Heart right ventricle (tissue), 16 donors: Measurements from ENCODE around the gene OLFML1. TPM values are rescaled to one million over a fixed set of nuclear protein-coding genes. Genes with fewer than 3 reads are reported as not detected.

Experiments
- ATAC-seq, 8 donors: fragments of 200-7000 bp; cut with Tn5 transposase; one replicate each; pipeline ENCODE4 v1.9.1; 2020; ENCODE audit warnings: mild to moderate bottlenecking in 8 of 8, moderate library complexity in 8 of 8, moderate number of reproducible peaks in 1 of 8
- DNase-seq, 2 donors: peaks; one replicate each; pipeline ENCODE4 v3.0.0-alpha.2; 2020
- H3K27ac ChIP-seq, 10 donors: fragments of 200-600 bp; sonication (generic) in 2 of 10; one replicate each; pipeline versions ENCODE4 v1.5.0 to v1.8.0; 2020 to 2022; ENCODE audit warnings: mild to moderate bottlenecking in 3 of 10
- H3K27me3 ChIP-seq, 7 donors: fragments of 200-600 bp; one replicate each; pipeline ENCODE4 v1.8.0; 2021 to 2022; ENCODE audit warnings: mild to moderate bottlenecking in 2 of 7
- H3K36me3 ChIP-seq, 9 donors: fragments of 200-600 bp; sonication (generic) in 1 of 9; one replicate each; pipeline versions ENCODE4 v1.5.0 to v1.8.0; 2020 to 2022; ENCODE audit warnings: mild to moderate bottlenecking in 2 of 9
- H3K4me1 ChIP-seq, 9 donors: fragments of 200-600 bp; sonication (generic) in 1 of 9; one replicate each; pipeline versions ENCODE4 v1.5.0 to v1.8.0; 2020 to 2022; ENCODE audit warnings: mild to moderate bottlenecking in 4 of 9
- H3K4me3 ChIP-seq, 10 donors: fragments of 200-600 bp; sonication (generic) in 2 of 10; one replicate each; pipeline versions ENCODE4 v1.5.0 to v1.8.0; 2020 to 2022; ENCODE audit warnings: mild to moderate bottlenecking in 7 of 10, moderate library complexity in 2 of 10
- H3K9me3 ChIP-seq, 11 donors: fragments of 200-600 bp in 10 of 11; sonication (generic) in 2 of 11; one replicate each; pipeline versions ENCODE4 v1.5.0 to v1.8.0; 2013 to 2022; ENCODE audit warnings: mild to moderate bottlenecking in 2 of 11, control low read depth in 1 of 11, moderate library complexity in 1 of 11
- CTCF ChIP-seq, 9 donors: fragments of 200-600 bp; sonication (generic) in 2 of 9; IDR thresholded peaks; one replicate each; pipeline versions ENCODE4 v1.5.0 to v1.8.0; 2021 to 2022; ENCODE audit warnings: antibody characterized with exemption in 9 of 9, mild to moderate bottlenecking in 5 of 9, moderate library complexity in 1 of 9
- WGBS, 2 donors: extraction: QIAGEN DNeasy Blood & Tissue Kit; methylation state at CpG; one replicate each; pipeline ENCODE4 v1.1.7; 2013; ENCODE audit warnings: inconsistent platforms in 1 of 2; 5-methylcytosine and 5-hydroxymethylcytosine counted together
- intact Hi-C, 10 donors: fragments of 100-400 bp; cut with DNase I; formaldehyde crosslinking; loops; one replicate each; pipeline versions ENCODE4 v1.11.1 to v1.14.2; 2022
- polyA plus RNA-seq, 2 donors: library from polyadenylated mRNA; stranded (reverse); fragments of 200-250 nt; gene quantifications; one replicate each; pipeline ENCODE4 v1.2.3, GENCODE V29; 2013
- total RNA-seq, 10 donors: library from RNA; stranded (reverse); fragmentation: NEBNext Ultra II Directional in 3 of 10; extraction: Animal tissue kit (Norgen Biotek cat#: 25700) in 3 of 10; gene quantifications; one replicate each; pipeline versions ENCODE4 v1.2.1 to v1.2.4, GENCODE V29; 2021 to 2023
- donor health status: Arrhythmogenic right ventricular cardiomyopathy.
- donor health status: ischemic (EF 13 %, LVEDD 7.1; RV severe dilation, severe dysfunction).
- donor health status: healthy with polysubstance abuse.
- donor health status: DM: no; HTN: yes; CAD: no.
- donor health status: DM: no; HTN: no; CAD: no.
- donor health status: ischemic (EF 25% LVEDD 6.9; RV normal size, moderate dysfunction).
- donor health status: ischemic (EF 25% LVEDD 5.7; RV mildly dilated, moderate dysfunction).
- donor health status: healthy.
- donor health status: DM: yes; HTN: yes; CAD: no.
- donor health status: Ischemic cardiomyopathy.
- donor health status: ischemic (EF 35%, LVEDD 5.7; RV mildly dilated, moderate dysfunction).
- donor health status: nonischemic (EF 11% LVEDD 7.7; RV severe dilation, severe dysfunction).
- donor health status: DM: yes; HTN: yes; CAD: no.
- donor health status: PGD.
- donor health status: ischemic (EF 29% LVEDD 5.4; RV normal size, mild dysfunction).
- donor health status: nonischemic (EF 23%, LVEDD 6.1; RV moderate dilation, normal function).

The OLFML1 gene
- total and polyA plus RNA-seq, 12 donors, result 2.2 to 8.3 (median 5.0) TPM

GRCh38 chr11:7512525-7513233 lies 27.4 kb downstream of the OLFML1 start:
- intact Hi-C loops, result loop anchor here in 7 of 10 donors (1.0 to 10.0 kb wide), 10 partner anchors 40 to 172 kb away; no protein-coding TSS in a partner anchor

GRCh38 chr11:7513234-7514098 lies 28.2 kb downstream of the OLFML1 start, which contains the start of gene PPFIBP2:
PPFIBP2 (plus strand) TSS chr11:7513999; CDS start chr11:7549476, 35,477 bp downstream.
- no peaks in the 10 kb centered on the region for H3K27me3 ChIP-seq
- peaks cover 10 to 49% (median 37%) of the 10 kb centered on the region in 9 donors for H3K4me1 ChIP-seq
- DNase-seq (peak; percentile 81 to 88), ATAC-seq (peak; percentile 87 to 96 (median 92))
- no peaks in the 10 kb centered on the region for H3K9me3 ChIP-seq
- intact Hi-C loops, result loop anchor here in 7 of 10 donors (2.0 to 10.0 kb wide), 9 partner anchors 39 to 171 kb away; no protein-coding TSS in a partner anchor
- peak within 1 kb of the TSS; percentile 87 to 98 (median 93) for H3K27ac ChIP-seq
- TF ChIP-seq CTCF (IDR thresholded peaks at IDR 0.05), result peak; percentile 43 to 78 (median 63)
- 0 to 1% methylated on average over 69 to 79 of the region's 79 CpGs for WGBS, 2 donors
- H3K36me3 ChIP-seq, result no peaks in the 10 kb centered on the region
- peak within 1 kb of the TSS; percentile 56 to 89 (median 84) for H3K4me3 ChIP-seq

More at GRCh38 chr11:7512525-7513233, 27.4 kb downstream of the OLFML1 start:
- peak overlapping the region; percentile 56 to 89 (median 84) for H3K4me3 ChIP-seq
- TF ChIP-seq CTCF (IDR thresholded peaks at IDR 0.05), result peak in 1 of 9 donors; percentile 7
- H3K4me1 ChIP-seq, result peaks cover 10 to 49% (median 37%) of the 10 kb centered on the region in 9 donors
- no peaks in the 10 kb centered on the region for H3K36me3 ChIP-seq
- H3K27ac ChIP-seq, result peak overlapping the region; percentile 87 to 98 (median 93)
- DNase-seq (peak; percentile 82 to 84), ATAC-seq (peak; percentile 65 to 89 (median 83))
- H3K27me3 ChIP-seq, result no peaks in the 10 kb centered on the region
- 7 to 10% methylated on average over 18 of the region's 18 CpGs for WGBS, 2 donors
- no peaks in the 10 kb centered on the region for H3K9me3 ChIP-seq

- WGBS, 2 donors, result 2 to 3% methylated on average over 31 of the region's 31 CpGs
- no peaks in the 10 kb centered on the region for H3K27me3 ChIP-seq
- TF ChIP-seq CTCF (IDR thresholded peaks at IDR 0.05), result no peak
- no peaks in the 10 kb centered on the region for H3K9me3 ChIP-seq
- intact Hi-C loops, result loop anchor here in 5 of 10 donors (5.0 to 10.0 kb wide), 6 partner anchors 38 to 171 kb away; no protein-coding TSS in a partner anchor
- peak overlapping the region; percentile 56 to 89 (median 84) for H3K4me3 ChIP-seq
- DNase-seq (no peak), ATAC-seq (peak in 7 of 8 donors; percentile 2 to 29 (median 12))
- peaks cover 10 to 49% (median 37%) of the 10 kb centered on the region in 9 donors for H3K4me1 ChIP-seq
- no peaks in the 10 kb centered on the region for H3K36me3 ChIP-seq
- H3K27ac ChIP-seq, result peak overlapping the region; percentile 87 to 98 (median 93)
These were observed 28.8 kb downstream of the OLFML1 start for GRCh38 chr11:7514099-7514591.
